ENCODE results near the gene TNFAIP8.

TNFAIP8 gene

GRCh38 chr5:119355685-119356611, at the start of gene TNFAIP8:
TNFAIP8 (plus strand) TSS chr5:119356019; CDS start chr5:119356091, 72 bp downstream.
- H3K36me3 Mint-ChIP-seq, result peaks cover 61% of the 10 kb centered on the region
- no peaks in the 10 kb centered on the region for H3K9me3 Mint-ChIP-seq
- peaks cover 59% of the 10 kb centered on the region for H3K4me1 Mint-ChIP-seq
- DNase-seq (ENCODE audit: low spot score in 2 of 2) (peak; percentile 62 to 87), ATAC-seq (peak; percentile 78)
- peak within 1 kb of the TSS; percentile 91 for H3K27ac Mint-ChIP-seq
- H3K4me3 Mint-ChIP-seq, result peak within 1 kb of the TSS; percentile 81

- no peak overlapping the region for H3K4me3 Mint-ChIP-seq
- DNase-seq (ENCODE audit: low spot score in 2 of 2) (no peak), ATAC-seq (no peak)
- no peak overlapping the region for H3K27ac Mint-ChIP-seq
- no peaks in the 10 kb centered on the region for H3K9me3 Mint-ChIP-seq
- peaks cover 80% of the 10 kb centered on the region for H3K4me1 Mint-ChIP-seq
- peaks cover 64% of the 10 kb centered on the region for H3K36me3 Mint-ChIP-seq
Observed at GRCh38 chr5:119307170-119307569, 48.6 kb upstream of the TNFAIP8 start.

GRCh38 chr5:119309326-119309725, 46.5 kb upstream of the TNFAIP8 start:
- Mint-ChIP-seq H3K4me3 (peak overlapping the region; percentile 72), H3K27ac (peak overlapping the region; percentile 97), H3K9me3 (no peaks in the 10 kb centered on the region), H3K36me3 (peaks cover 54% of the 10 kb centered on the region), H3K4me1 (peaks cover 80% of the 10 kb centered on the region)
- ATAC-seq (no peak), DNase-seq (ENCODE audit: low spot score in 2 of 2) (no peak)

- H3K4me3 Mint-ChIP-seq, result peak overlapping the region; percentile 30
- ATAC-seq, result no peak
- peaks cover 86% of the 10 kb centered on the region for H3K4me1 Mint-ChIP-seq
- H3K9me3 Mint-ChIP-seq, result no peaks in the 10 kb centered on the region
- H3K36me3 Mint-ChIP-seq, result peaks cover 62% of the 10 kb centered on the region
- no peak for DNase-seq (ENCODE audit: low spot score in 2 of 2)
- peak overlapping the region; percentile 86 for H3K27ac Mint-ChIP-seq
Observed at GRCh38 chr5:119311688-119312087, 44.1 kb upstream of the TNFAIP8 start.

- Mint-ChIP-seq H3K27ac (peak overlapping the region; percentile 86), H3K9me3 (no peaks in the 10 kb centered on the region), H3K36me3 (peaks cover 62% of the 10 kb centered on the region), H3K4me3 (peak overlapping the region; percentile 30), H3K4me1 (peaks cover 89% of the 10 kb centered on the region)
- DNase-seq (ENCODE audit: low spot score in 2 of 2) (no peak), ATAC-seq (no peak)
Observed at GRCh38 chr5:119312403-119312802, 43.4 kb upstream of the TNFAIP8 start.

GRCh38 chr5:119313197-119313596, 42.6 kb upstream of the TNFAIP8 start:
- Mint-ChIP-seq H3K4me3 (peak overlapping the region; percentile 30), H3K4me1 (peaks cover 90% of the 10 kb centered on the region), H3K36me3 (peaks cover 63% of the 10 kb centered on the region), H3K9me3 (no peaks in the 10 kb centered on the region), H3K27ac (peak overlapping the region; percentile 86)
- DNase-seq (ENCODE audit: low spot score in 2 of 2) (no peak), ATAC-seq (no peak)

- Mint-ChIP-seq H3K4me1 (peaks cover 88% of the 10 kb centered on the region), H3K4me3 (peak overlapping the region; percentile 54), H3K36me3 (peaks cover 63% of the 10 kb centered on the region), H3K27ac (peak overlapping the region; percentile 86), H3K9me3 (no peaks in the 10 kb centered on the region)
- DNase-seq (ENCODE audit: low spot score in 2 of 2) (no peak), ATAC-seq (no peak)
Observed at GRCh38 chr5:119313658-119314605, 41.9 kb upstream of the TNFAIP8 start.

- ATAC-seq, result peak; percentile 88
- DNase-seq (ENCODE audit: low spot score in 2 of 2), result peak in 1 of 2 donors; percentile 78
- Mint-ChIP-seq H3K9me3 (no peaks in the 10 kb centered on the region), H3K4me3 (peak overlapping the region; percentile 54), H3K36me3 (peaks cover 54% of the 10 kb centered on the region), H3K4me1 (peaks cover 87% of the 10 kb centered on the region), H3K27ac (peak overlapping the region; percentile 86)
Observed at GRCh38 chr5:119315516-119315949, 40.3 kb upstream of the TNFAIP8 start.

GRCh38 chr5:119316086-119316485, 39.7 kb upstream of the TNFAIP8 start:
- Mint-ChIP-seq H3K4me1 (peaks cover 87% of the 10 kb centered on the region), H3K27ac (peak overlapping the region; percentile 86), H3K4me3 (peak overlapping the region; percentile 54), H3K36me3 (peaks cover 53% of the 10 kb centered on the region), H3K9me3 (no peaks in the 10 kb centered on the region)
- ATAC-seq (peak; percentile 61), DNase-seq (ENCODE audit: low spot score in 2 of 2) (no peak)

GRCh38 chr5:119316906-119317305, 38.9 kb upstream of the TNFAIP8 start:
- no peak for DNase-seq (ENCODE audit: low spot score in 2 of 2)
- H3K9me3 Mint-ChIP-seq, result no peaks in the 10 kb centered on the region
- H3K36me3 Mint-ChIP-seq, result peaks cover 53% of the 10 kb centered on the region
- ATAC-seq, result no peak
- peaks cover 90% of the 10 kb centered on the region for H3K4me1 Mint-ChIP-seq
- H3K4me3 Mint-ChIP-seq, result no peak overlapping the region
- H3K27ac Mint-ChIP-seq, result peak overlapping the region; percentile 86

- H3K4me1 Mint-ChIP-seq, result peaks cover 90% of the 10 kb centered on the region
- no peaks in the 10 kb centered on the region for H3K9me3 Mint-ChIP-seq
- ATAC-seq (peak; percentile 56), DNase-seq (ENCODE audit: low spot score in 2 of 2) (no peak)
- H3K4me3 Mint-ChIP-seq, result peak overlapping the region; percentile 37
- H3K27ac Mint-ChIP-seq, result peak overlapping the region; percentile 75
- peaks cover 46% of the 10 kb centered on the region for H3K36me3 Mint-ChIP-seq
Observed at GRCh38 chr5:119318256-119318894, 37.4 kb upstream of the TNFAIP8 start.

GRCh38 chr5:119319401-119319800, 36.4 kb upstream of the TNFAIP8 start:
- DNase-seq (ENCODE audit: low spot score in 2 of 2), result no peak
- peaks cover 83% of the 10 kb centered on the region for H3K4me1 Mint-ChIP-seq
- H3K4me3 Mint-ChIP-seq, result peak overlapping the region; percentile 50
- no peaks in the 10 kb centered on the region for H3K9me3 Mint-ChIP-seq
- H3K27ac Mint-ChIP-seq, result peak overlapping the region; percentile 86
- peaks cover 46% of the 10 kb centered on the region for H3K36me3 Mint-ChIP-seq
- ATAC-seq, result no peak

- Mint-ChIP-seq H3K4me1 (peaks cover 78% of the 10 kb centered on the region), H3K36me3 (peaks cover 46% of the 10 kb centered on the region), H3K27ac (peak overlapping the region; percentile 86), H3K9me3 (no peaks in the 10 kb centered on the region), H3K4me3 (peak overlapping the region; percentile 50)
- no peak for DNase-seq (ENCODE audit: low spot score in 2 of 2)
- no peak for ATAC-seq
Observed at GRCh38 chr5:119319890-119320289, 35.9 kb upstream of the TNFAIP8 start.

- H3K9me3 Mint-ChIP-seq, result no peaks in the 10 kb centered on the region
- H3K4me3 Mint-ChIP-seq, result peak overlapping the region; percentile 50
- ATAC-seq, result no peak
- H3K4me1 Mint-ChIP-seq, result peaks cover 74% of the 10 kb centered on the region
- DNase-seq (ENCODE audit: low spot score in 2 of 2), result no peak
- H3K36me3 Mint-ChIP-seq, result peaks cover 38% of the 10 kb centered on the region
- peak overlapping the region; percentile 86 for H3K27ac Mint-ChIP-seq
Observed at GRCh38 chr5:119321569-119322311, 34.1 kb upstream of the TNFAIP8 start.

All from stimulated activated effector memory CD8-positive, alpha-beta T cell treated with anti-CD3 and anti-CD28 coated beads, Interleukin-12 subunit alpha, Interleukin-12 subunit beta, amount 100 ng/mL, for 72 hours (primary cell).